ENCODE data around the gene FGF11. TPM values are rescaled to one million over a fixed set of nuclear protein-coding genes. Genes with fewer than 3 reads are reported as not detected.

FGF11 gene
- total and polyA plus RNA-seq, 2 experiments from 2014 or later, result 50.4 to 51.9 TPM

GRCh38 chr17:7423679-7424078, 15.6 kb upstream of the FGF11 start:
- TF ChIP-seq, protein P1, sequence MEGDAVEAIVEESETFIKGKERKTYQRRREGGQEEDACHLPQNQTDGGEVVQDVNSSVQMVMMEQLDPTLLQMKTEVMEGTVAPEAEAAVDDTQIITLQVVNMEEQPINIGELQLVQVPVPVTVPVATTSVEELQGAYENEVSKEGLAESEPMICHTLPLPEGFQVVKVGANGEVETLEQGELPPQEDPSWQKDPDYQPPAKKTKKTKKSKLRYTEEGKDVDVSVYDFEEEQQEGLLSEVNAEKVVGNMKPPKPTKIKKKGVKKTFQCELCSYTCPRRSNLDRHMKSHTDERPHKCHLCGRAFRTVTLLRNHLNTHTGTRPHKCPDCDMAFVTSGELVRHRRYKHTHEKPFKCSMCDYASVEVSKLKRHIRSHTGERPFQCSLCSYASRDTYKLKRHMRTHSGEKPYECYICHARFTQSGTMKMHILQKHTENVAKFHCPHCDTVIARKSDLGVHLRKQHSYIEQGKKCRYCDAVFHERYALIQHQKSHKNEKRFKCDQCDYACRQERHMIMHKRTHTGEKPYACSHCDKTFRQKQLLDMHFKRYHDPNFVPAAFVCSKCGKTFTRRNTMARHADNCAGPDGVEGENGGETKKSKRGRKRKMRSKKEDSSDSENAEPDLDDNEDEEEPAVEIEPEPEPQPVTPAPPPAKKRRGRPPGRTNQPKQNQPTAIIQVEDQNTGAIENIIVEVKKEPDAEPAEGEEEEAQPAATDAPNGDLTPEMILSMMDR (IDR thresholded peaks at IDR 0.05; ENCODE audit: low read depth, low read length), result no peak
- H3K4me1 ChIP-seq (ENCODE audit: low read depth), result no peaks in the 10 kb centered on the region
- DNase-seq (ENCODE audit: low read depth in 1 of 2, low spot score in 1 of 2), result no peak
- no peak overlapping the region for H3K27ac ChIP-seq
- no peak overlapping the region for H3K4me3 ChIP-seq
- no peaks in the 10 kb centered on the region for H3K27me3 ChIP-seq
- no peaks in the 10 kb centered on the region for H3K36me3 ChIP-seq
- no peaks in the 10 kb centered on the region for H3K9me3 ChIP-seq (ENCODE audit: low read depth)

DNA sequence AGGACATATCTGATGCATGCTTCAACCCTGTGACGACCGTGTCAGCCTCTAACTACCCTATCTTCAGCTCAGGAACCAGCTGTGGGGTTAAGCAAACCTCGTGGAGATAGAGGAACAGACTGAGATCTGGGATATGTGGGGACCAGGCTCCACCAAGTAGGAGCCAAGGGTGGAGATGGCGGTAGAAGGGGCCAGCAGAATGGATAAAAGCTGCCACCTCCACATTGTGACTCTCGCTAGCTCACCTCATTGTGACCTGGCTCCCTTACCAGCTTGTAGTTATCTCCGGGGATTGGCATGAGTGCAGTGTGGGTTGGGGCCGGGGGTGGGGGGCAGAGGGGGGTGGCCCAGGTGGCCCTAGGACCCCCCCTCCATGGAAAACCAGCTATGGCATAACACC, 14.0 kb upstream of the FGF11 start, which contains the start of gene SPEM2:
Gene SPEM2, plus strand, starts transcription at position 301 of the 400 bp plus-strand sequence. Its CDS starts 73 bp downstream, at position 374.
- TF ChIP-seq, protein P1 (IDR thresholded peaks at IDR 0.05; ENCODE audit: low read depth, low read length), result no peak
- H3K27me3 ChIP-seq, result no peaks in the 10 kb centered on the region
- no peak within 1 kb of the TSS for H3K4me3 ChIP-seq
- H3K9me3 ChIP-seq (ENCODE audit: low read depth), result no peaks in the 10 kb centered on the region
- no peak for DNase-seq (ENCODE audit: low read depth in 1 of 2, low spot score in 1 of 2)
- no peaks in the 10 kb centered on the region for H3K4me1 ChIP-seq (ENCODE audit: low read depth)
- no peaks in the 10 kb centered on the region for H3K36me3 ChIP-seq
- H3K27ac ChIP-seq, result no peak within 1 kb of the TSS

- TF ChIP-seq, protein P1 (IDR thresholded peaks at IDR 0.05; ENCODE audit: low read depth, low read length), result no peak
- H3K27me3 ChIP-seq, result no peaks in the 10 kb centered on the region
- no peak for DNase-seq (ENCODE audit: low read depth in 1 of 2, low spot score in 1 of 2)
- no peaks in the 10 kb centered on the region for H3K9me3 ChIP-seq (ENCODE audit: low read depth)
- no peaks in the 10 kb centered on the region for H3K4me1 ChIP-seq (ENCODE audit: low read depth)
- H3K27ac ChIP-seq, result no peak overlapping the region
- H3K4me3 ChIP-seq, result no peak overlapping the region
- no peaks in the 10 kb centered on the region for H3K36me3 ChIP-seq
These were observed 13.6 kb upstream of the FGF11 start for GRCh38 chr17:7425756-7426155.

DNA sequence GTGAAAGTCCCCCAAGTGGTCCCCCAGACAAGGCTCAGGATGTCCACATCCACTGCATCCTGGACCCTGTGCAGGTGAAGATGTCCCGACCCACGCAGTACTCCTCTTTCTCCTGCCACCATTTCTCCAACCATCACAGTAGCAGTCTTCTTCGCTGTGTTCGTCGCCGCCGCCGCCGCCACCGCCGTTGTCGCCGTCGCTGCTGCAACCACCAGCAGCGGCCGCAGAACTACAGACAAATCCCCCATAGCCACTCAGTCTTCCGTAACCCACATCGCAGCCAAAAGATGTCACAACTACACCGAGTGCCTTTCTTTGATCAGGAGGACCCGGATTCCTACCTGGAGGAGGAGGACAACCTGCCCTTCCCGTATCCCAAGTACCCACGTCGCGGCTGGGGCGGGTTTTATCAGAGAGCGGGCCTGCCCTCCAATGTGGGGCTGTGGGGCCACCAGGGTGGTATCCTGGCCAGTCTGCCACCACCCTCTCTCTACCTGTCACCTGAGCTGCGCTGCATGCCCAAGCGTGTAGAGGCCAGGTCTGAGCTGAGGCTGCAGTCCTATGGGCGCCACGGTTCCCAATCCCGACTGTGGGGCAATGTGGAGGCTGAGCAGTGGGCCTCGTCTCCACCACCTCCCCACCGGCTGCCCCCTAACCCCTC, 13.0 kb upstream of the FGF11 start:
- DNase-seq (ENCODE audit: low read depth in 1 of 2, low spot score in 1 of 2), result no peak
- no peaks in the 10 kb centered on the region for H3K9me3 ChIP-seq (ENCODE audit: low read depth)
- H3K27me3 ChIP-seq, result no peaks in the 10 kb centered on the region
- TF ChIP-seq, protein P1 (IDR thresholded peaks at IDR 0.05; ENCODE audit: low read depth, low read length), result no peak
- H3K36me3 ChIP-seq, result no peaks in the 10 kb centered on the region
- H3K27ac ChIP-seq, result no peak overlapping the region
- H3K4me1 ChIP-seq (ENCODE audit: low read depth), result no peaks in the 10 kb centered on the region
- H3K4me3 ChIP-seq, result no peak overlapping the region

DNA sequence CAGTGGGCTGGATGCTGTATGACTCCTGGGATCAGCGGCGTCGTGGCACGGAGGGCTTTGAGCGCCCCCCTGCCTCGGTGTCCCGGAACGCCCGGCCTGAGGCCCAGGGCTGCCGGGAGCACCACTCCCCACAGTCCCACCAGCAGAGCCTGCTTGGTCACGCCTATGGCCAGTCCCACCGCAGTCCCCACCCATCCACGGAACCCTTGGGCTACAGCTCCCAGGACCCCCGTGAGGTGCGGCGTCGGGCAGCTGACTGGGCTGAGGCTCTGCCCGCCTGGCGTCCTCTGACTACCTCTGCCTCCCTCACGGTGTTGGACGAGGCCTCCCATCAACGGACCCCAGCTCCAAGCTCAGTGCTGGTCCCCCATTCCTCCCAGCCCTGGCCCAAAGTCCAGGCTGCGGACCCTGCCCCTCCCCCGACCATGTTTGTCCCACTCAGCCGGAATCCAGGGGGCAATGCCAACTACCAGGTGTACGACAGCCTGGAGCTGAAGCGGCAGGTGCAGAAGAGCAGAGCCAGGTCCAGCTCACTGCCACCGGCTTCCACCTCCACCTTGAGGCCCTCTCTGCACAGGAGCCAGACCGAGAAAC, 12.3 kb upstream of the FGF11 start:
- H3K4me1 ChIP-seq (ENCODE audit: low read depth), result no peaks in the 10 kb centered on the region
- TF ChIP-seq, protein P1 (IDR thresholded peaks at IDR 0.05; ENCODE audit: low read depth, low read length), result no peak
- H3K9me3 ChIP-seq (ENCODE audit: low read depth), result no peaks in the 10 kb centered on the region
- no peaks in the 10 kb centered on the region for H3K36me3 ChIP-seq
- no peak overlapping the region for H3K4me3 ChIP-seq
- DNase-seq (ENCODE audit: low read depth in 1 of 2, low spot score in 1 of 2), result no peak
- no peak overlapping the region for H3K27ac ChIP-seq
- H3K27me3 ChIP-seq, result no peaks in the 10 kb centered on the region
